PC-3 (cell line): ENCODE measurements around the gene ADCY10. TPM values are rescaled to one million over a fixed set of nuclear protein-coding genes. Genes with fewer than 3 reads are reported as not detected.

Source experiments
- ATAC-seq: fragments of 200-7000 bp; cut with Tn5 transposase; 2 replicates; pipeline ENCODE4 v1.9.1; 2020; ENCODE audit warnings: mild to moderate bottlenecking, moderate library complexity
- BruUV-seq: library from RNA; stranded (reverse); fragments of 400-500 nt; replicated peaks from 2 replicates; lab custom pipeline; 2021; lab: Mats Ljungman, UMichigan
- CTCF ChIA-PET: fragments of 300-600 bp; sonication (Branson Sonifier 250); formaldehyde crosslinking; loops from one replicate; lab custom pipeline; 2022; ENCODE audit warnings: antibody characterized with exemption; lab: Charles Lee
- POLR2A ChIA-PET: fragments of 300-600 bp; sonication (Branson Sonifier 250); formaldehyde crosslinking; loops from one replicate; lab custom pipeline; 2022; ENCODE audit warnings: antibody characterized with exemption; ENCODE audit not compliant: unreplicated experiment; lab: Charles Lee
- DNase-seq: peaks from one replicate; pipeline ENCODE4 v3.0.0-alpha.2; 2015
- H2AFZ ChIP-seq: fragments of 300-600 bp; sonication (generic); 2 replicates; pipeline ENCODE4 v1.6.0; 2016; ENCODE audit warnings: antibody characterized with exemption, low read length
- H3F3A ChIP-seq: fragments of 300-600 bp; sonication (generic); one replicate; pipeline ENCODE4 v1.6.0; 2017; ENCODE audit warnings: antibody characterized with exemption, low read length, control low read depth, mild to moderate bottlenecking; ENCODE audit not compliant: unreplicated experiment
- H3K27ac ChIP-seq: fragments of 300-600 bp; sonication (generic); 2 replicates; pipeline ENCODE4 v1.5.1; 2016; ENCODE audit warnings: mild to moderate bottlenecking, low read length
- H3K27me3 ChIP-seq: fragments of 300-600 bp; sonication (generic); 2 replicates; pipeline ENCODE4 v1.6.1; 2016; ENCODE audit warnings: low read length, mixed read lengths
- H3K36me3 ChIP-seq: fragments of 300-600 bp; sonication (generic); 2 replicates; pipeline ENCODE4 v1.6.1; 2016; ENCODE audit warnings: low read depth, mixed run types, low read length, mixed read lengths
- H3K4me1 ChIP-seq: fragments of 300-600 bp; sonication (generic); 2 replicates; pipeline ENCODE4 v1.5.1; 2016; ENCODE audit warnings: low read length; ENCODE audit not compliant: insufficient read depth
- H3K4me2 ChIP-seq: fragments of 300-600 bp; sonication (generic); 2 replicates; pipeline ENCODE4 v1.6.0; 2016; ENCODE audit warnings: low read length
- H3K4me3 ChIP-seq: fragments of 300-600 bp; sonication (generic); 2 replicates; pipeline ENCODE4 v1.5.1; 2016; ENCODE audit warnings: mild to moderate bottlenecking, low read length, mixed read lengths
- H3K79me2 ChIP-seq: fragments of 300-600 bp; sonication (generic); 2 replicates; pipeline ENCODE4 v1.6.1; 2017; ENCODE audit warnings: low read length, mixed read lengths
- H3K9ac ChIP-seq: fragments of 300-600 bp; sonication (generic); 2 replicates; pipeline ENCODE4 v1.6.0; 2016; ENCODE audit warnings: mild to moderate bottlenecking, low read length
- H3K9me2 ChIP-seq: fragments of 300-600 bp; sonication (generic); replicated peaks from 2 replicates; pipeline ENCODE4 v1.6.1; 2016; ENCODE audit warnings: mixed run types, low read length, mixed read lengths
- H3K9me3 ChIP-seq: fragments of 300-600 bp; sonication (generic); 2 replicates; pipeline ENCODE4 v1.6.1; 2016; ENCODE audit warnings: low read length, mixed read lengths
- H4K20me1 ChIP-seq: fragments of 300-600 bp; sonication (generic); 2 replicates; pipeline ENCODE4 v1.6.1; 2016; ENCODE audit warnings: low read length, mixed read lengths
- CTCF ChIP-seq: fragments of 300-600 bp; sonication (generic); conservative IDR thresholded peaks from 2 replicates; pipeline ENCODE4 v1.5.1; 2017; ENCODE audit warnings: antibody characterized with exemption, low read depth, mild to moderate bottlenecking, low read length
- EZH2 ChIP-seq: fragments of 300-600 bp; sonication (generic); IDR thresholded peaks from one replicate; pipeline ENCODE4 v1.6.1; 2017; ENCODE audit warnings: antibody characterized with exemption, mild to moderate bottlenecking, low read length; ENCODE audit not compliant: unreplicated experiment
- EZH2phosphoT487 ChIP-seq: fragments of 300-600 bp; sonication (generic); IDR thresholded peaks from 2 replicates; pipeline ENCODE4 v1.6.1; 2018; ENCODE audit warnings: mild to moderate bottlenecking, antibody characterized with exemption, low read length, borderline replicate concordance
- intact Hi-C: fragments of 100-400 bp; cut with micrococcal nuclease; formaldehyde crosslinking; loops from 2 replicates; pipeline ENCODE4 v1.9.0; 2023
- total RNA-seq: library from RNA; depleted of rRNA; stranded (reverse); fragments of >200 nt; gene quantifications from 2 replicates; pipeline ENCODE4 v1.2.3, GENCODE V29; 2014

Gene ADCY10
- total RNA-seq, 1 experiment from 2014 or later, result not detected

DNA sequence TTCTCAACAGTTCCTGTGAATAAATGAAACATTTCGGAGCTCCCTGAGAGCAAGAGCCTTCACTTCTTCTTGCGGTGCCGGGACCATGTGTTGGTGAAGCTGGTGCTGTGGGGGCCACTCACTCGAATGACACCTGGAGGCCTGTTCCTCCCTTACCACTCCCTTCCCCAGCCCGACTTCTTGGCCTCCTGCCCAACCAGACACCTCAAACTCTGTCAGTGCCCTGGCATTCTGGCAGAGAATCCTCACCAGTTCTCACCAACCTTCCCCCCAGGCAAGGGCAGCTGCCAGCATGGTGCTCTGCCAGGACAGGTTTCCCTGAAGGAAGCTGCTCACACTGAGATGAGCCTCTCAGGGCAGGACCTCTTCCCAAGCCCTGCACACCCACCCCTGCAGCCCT lies 123.8 kb downstream of the ADCY10 start:
- Histone ChIP-seq H3K27ac (peak overlapping the region; percentile 69), H3K9ac (no peak overlapping the region), H3K4me1 (peaks cover 36% of the 10 kb centered on the region), H3F3A (no peaks in the 10 kb centered on the region), H2AFZ (0 out of 2 replicates have a peak overlapping the region, but pooled peaks have one; percentile 5), H3K79me2 (no peaks in the 10 kb centered on the region), H3K36me3 (peaks cover 22% of the 10 kb centered on the region), H3K27me3 (no peaks in the 10 kb centered on the region), H3K9me2 (no peaks in the 10 kb centered on the region), H3K9me3 (no peaks in the 10 kb centered on the region), H3K4me2 (peak overlapping the region; percentile 44; the same call in 1 of the 2 replicates), H4K20me1 (no peaks in the 10 kb centered on the region), H3K4me3 (no peak overlapping the region)
- DNase-seq (peak; percentile 78), ATAC-seq (peak; percentile 37)
- no TSS peak for BruUV-seq
- intact Hi-C loops, result no loop called here
- ChIA-PET POLR2A (no interaction called here), CTCF (interaction anchor here (0.6 kb wide), 1 partner anchor 74 kb away, joined by 3 read pairs; no protein-coding TSS in a partner anchor)
- TF ChIP-seq EZH2, result no peak
- no peak for TF ChIP-seq EZH2phosphoT487
- TF ChIP-seq CTCF, result no peak

- POLR2A ChIA-PET, result no interaction called here
Observed at GRCh38 chr1:167789501-167789900, 124.4 kb downstream of the ADCY10 start.

More at GRCh38 chr1:167789501-167789900, 124.4 kb downstream of the ADCY10 start:
- H4K20me1 ChIP-seq, result no peaks in the 10 kb centered on the region
- CTCF ChIA-PET, result interaction anchor here (0.6 kb wide), 1 partner anchor 73 kb away, joined by 3 read pairs; no protein-coding TSS in a partner anchor
- ATAC-seq (peak; percentile 79), DNase-seq (peak; percentile 75)
- H3K27me3 ChIP-seq, result no peaks in the 10 kb centered on the region
- 0 out of 2 replicates have a peak overlapping the region, but pooled peaks have one; percentile 5 for H2AFZ ChIP-seq
- H3K36me3 ChIP-seq, result peaks cover 25% of the 10 kb centered on the region
- H3F3A ChIP-seq, result no peaks in the 10 kb centered on the region
- intact Hi-C loops, result no loop called here
- no peaks in the 10 kb centered on the region for H3K9me2 ChIP-seq
- H3K79me2 ChIP-seq, result no peaks in the 10 kb centered on the region
- H3K4me1 ChIP-seq, result peaks cover 29% of the 10 kb centered on the region
- H3K9me3 ChIP-seq, result no peaks in the 10 kb centered on the region
- H3K4me2 ChIP-seq, result peak overlapping the region; percentile 44; the same call in 1 of the 2 replicates
- no peak overlapping the region for H3K4me3 ChIP-seq
- BruUV-seq, result TSS peak; percentile 23
- no peak overlapping the region for H3K9ac ChIP-seq
- H3K27ac ChIP-seq, result peak overlapping the region; percentile 69
- no peak for TF ChIP-seq CTCF
- no peak for TF ChIP-seq EZH2
- no peak for TF ChIP-seq EZH2phosphoT487
